ENCODE results near the gene NBPF9. TPM values are rescaled to one million over a fixed set of nuclear protein-coding genes. Genes with fewer than 3 reads are reported as not detected.
"Not testable (repeated sequence)": the region's sequence is repeated elsewhere in the genome, so short reads cannot be mapped to it uniquely, and the experiment has no call there.

The NBPF9 gene
- total and polyA plus RNA-seq, 8 donors = 24.7 to 65.4 (median 54.7) TPM

DNA sequence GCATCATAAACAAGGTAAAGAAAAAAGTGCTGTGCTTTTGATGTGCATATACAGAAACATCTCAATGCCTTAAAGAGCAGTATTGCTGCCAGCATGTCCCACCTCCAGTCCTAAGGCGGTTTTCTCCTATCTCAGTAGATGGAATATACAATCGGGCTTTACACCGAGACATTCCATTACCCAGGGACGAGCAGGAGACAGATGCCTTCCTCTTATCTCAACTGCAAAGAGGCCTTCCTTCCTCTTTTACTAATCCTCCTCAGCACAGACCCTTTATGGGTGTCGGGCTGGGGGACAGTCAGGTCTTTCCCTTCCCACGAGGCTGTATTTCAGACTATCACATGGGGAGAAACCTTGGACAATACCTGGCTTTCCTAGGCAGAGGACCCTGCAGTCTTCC, 10.2 kb downstream of the NBPF9 start:
- DNase-seq; H3K4me1 ChIP-seq; intact Hi-C loops (cut with DNase I); H3K36me3 ChIP-seq; H3K4me3 ChIP-seq; ATAC-seq; H3K27ac ChIP-seq; H3K9me3 ChIP-seq; H3K27me3 ChIP-seq: not testable (repeated sequence)

DNA sequence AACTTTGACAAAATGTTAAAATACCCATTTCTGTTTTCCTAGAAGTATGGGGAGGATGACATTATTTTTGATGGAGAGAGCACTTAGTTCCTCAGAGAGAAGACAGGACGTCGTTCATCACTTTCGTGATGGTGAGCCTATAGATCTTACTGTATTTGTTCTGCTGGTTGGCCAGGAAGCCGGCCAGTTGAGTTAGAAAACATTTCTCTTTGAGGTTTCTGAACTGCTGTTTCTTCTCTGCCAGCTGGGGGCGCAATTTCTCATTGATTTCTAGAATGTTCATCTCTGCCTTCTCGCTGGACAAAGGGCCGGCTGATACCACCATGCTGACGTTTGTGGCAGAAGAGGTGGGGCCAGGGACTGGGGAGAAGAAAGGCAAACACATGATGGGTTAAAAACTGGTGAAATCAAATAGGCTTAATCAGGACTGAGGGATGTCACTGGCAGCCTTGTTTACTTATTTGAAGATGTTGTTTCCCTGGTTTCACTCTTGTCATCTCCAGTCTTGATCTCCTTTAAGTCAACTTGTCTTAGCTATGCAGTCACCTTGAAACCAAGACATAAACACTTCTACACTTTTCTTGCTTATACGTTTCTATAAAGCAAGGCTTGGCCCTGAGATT, 27.7 kb downstream of the NBPF9 start:
- H3K27ac ChIP-seq; H3K4me1 ChIP-seq; H3K36me3 ChIP-seq; intact Hi-C loops (cut with DNase I); H3K4me3 ChIP-seq; H3K27me3 ChIP-seq; ATAC-seq; H3K9me3 ChIP-seq; DNase-seq: not testable (repeated sequence)

DNA sequence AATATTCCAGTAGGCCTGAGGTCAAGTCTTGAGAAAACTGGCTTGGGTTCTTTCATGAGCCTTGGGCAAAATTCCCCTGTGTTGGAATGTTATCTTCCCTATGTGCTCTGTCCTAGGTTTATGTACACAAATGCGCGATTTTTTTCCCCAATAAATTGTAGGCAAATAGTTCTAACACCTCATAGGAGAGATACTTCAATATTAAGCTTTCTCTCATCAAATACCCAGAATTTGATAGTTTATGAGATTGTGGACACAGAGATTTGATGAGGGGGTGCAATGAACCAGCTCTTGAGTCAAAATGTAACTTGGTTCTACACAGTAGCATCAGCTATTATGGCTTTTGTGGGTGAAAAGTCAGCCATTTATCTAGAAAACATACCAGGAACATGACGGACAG, 38.7 kb downstream of the NBPF9 start:
- intact Hi-C loops (cut with DNase I); DNase-seq; ATAC-seq: not testable (repeated sequence)

DNA sequence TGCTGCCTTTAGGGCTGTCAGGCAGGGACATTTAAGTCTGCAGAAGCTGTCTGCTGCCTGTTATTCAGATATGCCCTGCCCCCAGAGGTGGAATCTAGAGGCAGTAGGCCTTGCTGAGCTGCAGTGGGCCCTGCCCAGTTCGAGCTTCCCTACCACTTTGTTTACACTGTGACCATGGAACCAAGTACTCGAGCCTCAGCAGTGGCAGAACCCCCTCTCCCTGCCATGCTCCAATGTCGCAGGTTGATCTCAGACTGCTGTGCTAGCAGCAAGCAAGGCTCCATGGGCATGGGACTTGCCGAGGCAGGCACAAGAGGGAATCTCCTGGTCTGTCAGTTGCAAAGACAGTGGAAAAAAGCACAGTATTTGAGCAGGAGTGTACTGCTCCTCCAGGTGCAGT, 60.3 kb downstream of the NBPF9 start:
- intact Hi-C loops (cut with DNase I); H3K9me3 ChIP-seq; H3K27me3 ChIP-seq; DNase-seq; H3K4me3 ChIP-seq; ATAC-seq; H3K27ac ChIP-seq; H3K36me3 ChIP-seq; H3K4me1 ChIP-seq: not testable (repeated sequence)

More for the DNA sequence above, 38.7 kb downstream of the NBPF9 start:
- not testable (repeated sequence) for H3K36me3 ChIP-seq, H3K4me1 ChIP-seq, H3K4me3 ChIP-seq, H3K9me3 ChIP-seq, H3K27ac ChIP-seq, H3K27me3 ChIP-seq

DNA sequence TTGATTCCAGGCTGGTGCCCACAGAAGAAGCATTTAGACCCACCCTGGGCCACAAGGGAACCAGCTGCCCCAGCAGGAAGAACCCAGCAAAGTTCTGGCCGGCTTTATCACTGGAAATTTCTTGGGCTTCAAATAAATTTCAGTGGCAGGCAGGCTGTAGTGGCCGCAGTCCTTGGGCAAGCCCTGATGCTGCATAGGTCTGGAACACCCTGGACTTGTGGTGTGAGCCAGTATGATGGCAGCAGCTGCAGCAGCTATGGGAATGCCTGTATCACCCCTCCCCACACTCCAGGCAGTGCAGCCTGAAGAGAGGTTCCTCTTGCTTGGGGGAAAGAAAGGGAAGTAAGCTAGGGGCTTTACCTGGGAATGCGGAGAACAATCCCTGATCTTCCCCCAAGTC, 69.4 kb downstream of the NBPF9 start:
- DNase-seq; H3K27me3 ChIP-seq; ATAC-seq; H3K36me3 ChIP-seq; H3K4me1 ChIP-seq; intact Hi-C loops (cut with DNase I); H3K27ac ChIP-seq; H3K9me3 ChIP-seq; H3K4me3 ChIP-seq: not testable (repeated sequence)

DNA sequence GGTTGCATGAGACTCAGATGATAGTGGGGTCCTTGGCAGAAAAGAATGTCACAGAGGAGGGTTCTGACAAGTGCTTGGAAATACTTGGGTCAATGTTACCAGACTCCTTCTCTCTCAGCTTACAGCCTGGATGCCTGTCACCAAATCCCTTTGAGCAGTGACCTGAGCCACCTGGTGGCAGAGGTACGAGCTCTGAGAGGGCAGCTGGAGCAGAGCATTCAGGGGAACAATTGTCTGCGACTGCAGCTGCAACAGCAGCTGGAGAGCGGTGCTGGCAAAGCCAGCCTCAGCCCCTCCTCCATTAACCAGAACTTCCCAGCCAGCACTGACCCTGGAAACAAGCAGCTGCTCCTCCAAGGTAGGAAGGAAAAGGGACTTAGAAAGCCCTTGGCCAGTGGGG, 79.0 kb downstream of the NBPF9 start:
- H3K27me3 ChIP-seq; DNase-seq; H3K4me3 ChIP-seq; H3K36me3 ChIP-seq; intact Hi-C loops (cut with DNase I); H3K4me1 ChIP-seq; H3K27ac ChIP-seq; H3K9me3 ChIP-seq; ATAC-seq: not testable (repeated sequence)

DNA sequence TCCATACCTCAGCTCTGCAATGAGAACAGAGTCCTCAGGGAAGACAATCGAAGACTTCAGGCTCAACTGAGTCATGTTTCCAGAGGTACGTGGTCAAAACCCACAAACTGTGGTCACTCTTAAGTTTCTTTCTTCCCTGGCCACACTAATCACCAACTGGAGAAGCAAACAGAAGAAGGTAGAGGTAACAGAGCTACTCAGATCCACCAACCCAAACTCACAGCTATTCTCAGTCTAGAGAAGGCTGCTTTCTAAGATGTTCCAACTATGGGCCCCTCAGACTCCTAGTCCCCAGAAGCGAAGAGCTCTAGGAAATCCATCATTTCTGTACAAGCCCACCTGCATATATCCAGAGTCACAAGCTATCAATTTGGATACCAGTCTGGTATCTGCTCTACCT, 84.8 kb downstream of the NBPF9 start:
- H3K9me3 ChIP-seq; DNase-seq; intact Hi-C loops (cut with DNase I); H3K4me1 ChIP-seq; H3K27me3 ChIP-seq; H3K27ac ChIP-seq; H3K4me3 ChIP-seq; ATAC-seq; H3K36me3 ChIP-seq: not testable (repeated sequence)

DNA sequence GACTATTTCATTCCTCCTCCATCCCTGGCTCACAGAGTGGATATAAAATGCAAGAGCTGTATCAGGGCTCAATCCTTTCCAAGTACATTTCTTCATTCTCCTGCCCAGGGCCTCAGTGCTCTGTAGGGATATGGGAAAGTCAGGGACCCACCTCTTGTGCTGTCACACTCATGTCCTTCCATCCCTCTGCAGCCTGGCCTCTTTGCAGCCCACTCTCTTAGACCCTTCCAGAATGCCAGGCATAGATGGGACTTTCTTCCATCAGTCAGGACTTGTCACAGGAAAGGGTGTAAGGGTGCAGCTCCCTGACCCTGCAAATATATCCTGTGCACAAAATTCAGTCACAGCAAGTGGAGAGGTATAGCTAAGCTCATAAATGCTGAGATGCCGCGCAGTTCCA, 86.7 kb downstream of the NBPF9 start:
- intact Hi-C loops (cut with DNase I); H3K27ac ChIP-seq; H3K4me3 ChIP-seq; H3K4me1 ChIP-seq; H3K9me3 ChIP-seq; H3K36me3 ChIP-seq; DNase-seq; ATAC-seq; H3K27me3 ChIP-seq: not testable (repeated sequence)

DNA sequence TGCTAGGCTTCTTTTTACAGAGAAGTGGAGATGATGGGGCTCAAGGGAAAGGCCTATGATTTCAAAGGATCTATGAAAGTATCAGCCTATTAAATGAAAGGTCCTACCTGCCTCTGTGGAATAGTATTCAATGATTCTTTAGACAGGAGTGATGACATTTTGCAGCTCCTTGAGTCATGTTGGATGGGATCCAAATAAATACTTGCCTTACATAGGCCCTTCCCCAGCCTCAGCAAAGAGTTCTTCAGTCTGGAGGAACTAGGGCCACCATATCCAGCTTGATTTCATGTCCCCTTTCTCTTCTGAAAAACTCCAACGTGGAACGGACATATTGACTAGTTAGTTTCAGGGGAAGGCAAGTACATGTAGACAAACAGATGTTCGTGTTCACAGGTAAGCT, 87.8 kb downstream of the NBPF9 start:
- intact Hi-C loops (cut with DNase I); ATAC-seq; H3K27me3 ChIP-seq; DNase-seq; H3K27ac ChIP-seq; H3K4me3 ChIP-seq; H3K4me1 ChIP-seq; H3K9me3 ChIP-seq; H3K36me3 ChIP-seq: not testable (repeated sequence)

DNA sequence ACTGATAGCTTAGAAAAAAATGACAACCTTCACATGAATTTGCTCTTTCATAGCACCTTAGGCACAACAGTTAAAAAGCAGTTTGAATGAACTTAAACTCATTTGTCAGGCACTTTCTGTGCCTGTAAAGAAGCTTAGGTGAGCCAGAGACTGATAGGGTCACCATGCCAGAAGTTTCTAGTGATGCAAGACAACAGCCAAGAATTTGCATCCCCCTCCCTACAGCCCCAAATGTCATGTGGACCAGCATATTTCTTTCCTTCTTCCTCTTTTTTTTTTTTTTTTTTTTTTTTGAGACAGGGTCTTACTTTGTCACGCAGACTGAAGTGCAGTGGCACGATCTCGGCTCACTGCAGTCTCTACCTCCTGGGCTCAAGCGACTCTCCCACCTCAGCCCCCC, 89.8 kb downstream of the NBPF9 start:
- ATAC-seq; intact Hi-C loops (cut with DNase I): not testable (repeated sequence)

DNA sequence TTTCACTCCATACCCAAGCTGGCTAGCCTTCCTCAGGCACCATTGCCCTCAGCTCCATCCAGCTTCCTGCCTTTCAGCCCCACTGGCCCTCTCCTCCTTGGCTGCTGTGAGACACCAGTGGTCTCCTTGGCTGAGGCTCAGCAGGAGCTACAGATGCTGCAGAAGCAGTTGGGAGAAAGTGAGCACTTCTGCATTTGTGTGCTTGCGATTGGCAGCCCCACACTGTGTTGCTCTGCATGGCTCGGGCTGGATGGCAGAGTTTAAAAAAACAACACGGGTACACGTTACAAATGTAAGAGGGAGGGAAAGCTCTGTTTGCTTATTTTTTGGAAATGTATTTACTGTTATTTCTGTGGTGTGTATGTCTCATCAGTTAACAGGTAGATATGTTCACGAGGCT, 90.8 kb downstream of the NBPF9 start:
- ATAC-seq; H3K27me3 ChIP-seq; H3K9me3 ChIP-seq; H3K36me3 ChIP-seq; H3K4me3 ChIP-seq; DNase-seq; H3K27ac ChIP-seq; intact Hi-C loops (cut with DNase I); H3K4me1 ChIP-seq: not testable (repeated sequence)

More for the DNA sequence above, 89.8 kb downstream of the NBPF9 start:
- H3K9me3 ChIP-seq, H3K4me3 ChIP-seq, DNase-seq, H3K4me1 ChIP-seq, H3K36me3 ChIP-seq, H3K27me3 ChIP-seq, H3K27ac ChIP-seq: not testable (repeated sequence)

DNA sequence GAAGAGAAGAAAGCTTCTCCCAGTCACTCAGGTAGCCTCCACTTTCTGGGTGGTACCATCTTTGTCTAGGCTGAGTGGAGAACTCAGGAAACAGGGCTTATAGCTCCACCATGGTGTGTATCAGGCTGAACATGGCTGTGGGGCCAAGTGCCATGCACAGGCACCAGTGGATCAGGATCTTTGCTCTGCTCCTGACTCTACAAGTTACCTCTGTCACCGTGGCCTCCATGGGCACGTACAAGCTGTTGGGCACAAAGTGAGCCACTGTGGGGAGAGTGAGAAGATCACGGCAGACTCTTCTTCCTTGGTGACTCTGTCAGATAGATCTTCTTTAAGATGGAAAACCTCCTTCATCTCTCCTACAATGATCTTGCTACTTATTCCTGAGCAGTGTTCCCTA, 93.6 kb downstream of the NBPF9 start:
- H3K27ac ChIP-seq; H3K36me3 ChIP-seq; DNase-seq; H3K27me3 ChIP-seq; H3K9me3 ChIP-seq; H3K4me1 ChIP-seq; intact Hi-C loops (cut with DNase I); ATAC-seq; H3K4me3 ChIP-seq: not testable (repeated sequence)

DNA sequence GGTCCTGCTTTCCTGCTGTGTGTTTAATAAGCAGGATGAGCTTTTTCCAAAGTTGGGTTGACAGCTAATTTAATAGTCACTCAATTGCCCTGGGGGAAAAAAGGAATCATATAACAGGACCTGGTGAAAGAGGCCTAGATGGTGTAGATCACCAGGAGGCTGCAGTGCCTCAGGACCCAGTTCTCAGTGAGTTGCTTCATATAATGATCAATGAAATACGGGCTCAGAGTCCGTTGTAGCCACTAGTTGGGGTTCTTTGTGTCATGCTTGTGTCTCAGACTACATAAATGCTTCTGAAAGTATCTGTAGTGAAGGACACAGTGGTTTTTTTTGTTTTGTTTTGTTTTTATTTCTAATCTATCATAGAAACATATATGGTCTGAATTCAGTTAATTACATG, 94.6 kb downstream of the NBPF9 start:
- H3K27me3 ChIP-seq; H3K27ac ChIP-seq; H3K9me3 ChIP-seq; H3K4me3 ChIP-seq; H3K36me3 ChIP-seq; intact Hi-C loops (cut with DNase I); H3K4me1 ChIP-seq; DNase-seq; ATAC-seq: not testable (repeated sequence)

DNA sequence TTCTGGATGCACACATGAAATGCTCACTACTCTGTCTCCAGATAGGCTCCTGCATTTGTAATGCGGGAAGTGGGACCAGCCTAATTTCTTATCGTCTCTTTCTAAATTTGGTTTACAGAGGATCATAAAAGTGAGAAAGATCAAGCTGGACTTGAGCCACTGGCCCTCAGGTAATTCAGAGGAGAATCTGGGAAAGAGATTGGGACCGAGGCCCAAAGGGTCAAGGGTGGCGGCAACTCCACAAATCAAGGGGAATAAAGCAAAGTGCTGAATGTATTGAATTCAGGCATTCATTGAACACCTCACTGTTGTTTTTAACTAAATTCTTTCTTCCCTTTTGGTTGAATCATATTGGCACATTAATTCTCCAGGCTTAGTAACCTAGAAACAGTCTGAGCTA, 95.0 kb downstream of the NBPF9 start:
- H3K27me3 ChIP-seq; H3K36me3 ChIP-seq; H3K4me1 ChIP-seq; H3K27ac ChIP-seq; H3K4me3 ChIP-seq; intact Hi-C loops (cut with DNase I); H3K9me3 ChIP-seq; DNase-seq; ATAC-seq: not testable (repeated sequence)

Measured in left lung (tissue), 10 donors.